Measurements from ENCODE around the gene FSTL4. TPM values are rescaled to one million over a fixed set of nuclear protein-coding genes. Genes with fewer than 3 reads are reported as not detected.

Gene FSTL4
- polyA plus RNA-seq, 1 donor (not counting 4 experiments of a cell fraction or from before 2014, with no cell fraction given) = 1.7 TPM

DNA sequence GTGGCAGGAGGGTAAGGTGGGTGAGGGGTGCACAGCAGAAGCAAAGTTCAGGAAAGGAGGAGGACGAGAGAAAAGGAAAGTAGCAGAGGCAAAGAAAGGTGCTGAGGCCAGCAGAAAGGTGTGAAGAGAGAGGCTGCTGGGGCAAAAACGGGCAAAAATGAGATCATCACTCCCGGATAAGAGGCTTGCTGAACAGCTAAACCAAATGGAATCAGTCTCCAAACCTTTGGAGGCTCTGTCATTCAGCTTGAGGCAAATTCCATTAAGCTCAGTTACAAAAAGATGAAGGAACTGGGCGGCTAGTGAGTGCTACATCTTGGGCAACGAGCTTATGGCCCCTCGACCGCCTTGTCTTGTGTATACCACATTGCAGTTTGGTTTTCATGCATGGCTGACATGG is 136.4 kb downstream of the FSTL4 start:
- TF ChIP-seq, protein P1, sequence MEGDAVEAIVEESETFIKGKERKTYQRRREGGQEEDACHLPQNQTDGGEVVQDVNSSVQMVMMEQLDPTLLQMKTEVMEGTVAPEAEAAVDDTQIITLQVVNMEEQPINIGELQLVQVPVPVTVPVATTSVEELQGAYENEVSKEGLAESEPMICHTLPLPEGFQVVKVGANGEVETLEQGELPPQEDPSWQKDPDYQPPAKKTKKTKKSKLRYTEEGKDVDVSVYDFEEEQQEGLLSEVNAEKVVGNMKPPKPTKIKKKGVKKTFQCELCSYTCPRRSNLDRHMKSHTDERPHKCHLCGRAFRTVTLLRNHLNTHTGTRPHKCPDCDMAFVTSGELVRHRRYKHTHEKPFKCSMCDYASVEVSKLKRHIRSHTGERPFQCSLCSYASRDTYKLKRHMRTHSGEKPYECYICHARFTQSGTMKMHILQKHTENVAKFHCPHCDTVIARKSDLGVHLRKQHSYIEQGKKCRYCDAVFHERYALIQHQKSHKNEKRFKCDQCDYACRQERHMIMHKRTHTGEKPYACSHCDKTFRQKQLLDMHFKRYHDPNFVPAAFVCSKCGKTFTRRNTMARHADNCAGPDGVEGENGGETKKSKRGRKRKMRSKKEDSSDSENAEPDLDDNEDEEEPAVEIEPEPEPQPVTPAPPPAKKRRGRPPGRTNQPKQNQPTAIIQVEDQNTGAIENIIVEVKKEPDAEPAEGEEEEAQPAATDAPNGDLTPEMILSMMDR (optimal IDR thresholded peaks at IDR 0.05 in 1 of 3, IDR thresholded peaks at IDR 0.05 in 1 of 3, conservative IDR thresholded peaks at IDR 0.05 in 1 of 3; ENCODE audit: extremely low read depth in 1 of 3, insufficient read depth in 2 of 3, low read length in 3 of 3) = no peak
- TF ChIP-seq EZH2 (IDR thresholded peaks at IDR 0.05; ENCODE audit: low read length) = no peak
- Histone ChIP-seq H3K4me3 (ENCODE audit: control insufficient read depth in 2 of 3, extremely low read depth in 1 of 3, insufficient read depth in 2 of 3, low read depth in 1 of 3, low read length in 3 of 3) (no peak overlapping the region), H4K20me1 (ENCODE audit: control insufficient read depth, extremely low read depth, insufficient read depth, low read length) (no peaks in the 10 kb centered on the region), H3K9me1 (ENCODE audit: control insufficient read depth, extremely low read depth, insufficient read depth, low read length) (no peaks in the 10 kb centered on the region), H3K79me2 (ENCODE audit: control insufficient read depth, insufficient read depth, low read length) (no peaks in the 10 kb centered on the region), H3K27ac (ENCODE audit: control insufficient read depth, insufficient read depth, low read length) (no peak overlapping the region), H3K36me3 (ENCODE audit: control insufficient read depth in 2 of 2, extremely low read depth in 1 of 2, insufficient read depth in 2 of 2, low read length in 2 of 2) (no peaks in the 10 kb centered on the region), H3K9ac (ENCODE audit: control insufficient read depth, extremely low read depth, insufficient read depth, low read length) (no peak overlapping the region), H3K9me3 (ENCODE audit: control insufficient read depth, low read depth, low read length) (no peaks in the 10 kb centered on the region), H3K4me1 (ENCODE audit: control insufficient read depth, extremely low read depth, insufficient read depth, low read length) (peaks cover 4% of the 10 kb centered on the region), H3K27me3 (ENCODE audit: control insufficient read depth, extremely low read depth, insufficient read depth, low read length) (peaks cover 7% of the 10 kb centered on the region), H2AFZ (ENCODE audit: control insufficient read depth, low read length) (no peak overlapping the region), H3K4me2 (ENCODE audit: control insufficient read depth, extremely low read depth, insufficient read depth, low read depth, low read length) (no peak overlapping the region)
- DNase-seq (ENCODE audit: low read depth, low spot score) (no peak), FAIRE-seq (no peak)
- dilution Hi-C loops (cut with MboI; ENCODE audit: extremely low pct_ligation_motif_present, low sequenced_read_pairs) = no loop called here

DNA sequence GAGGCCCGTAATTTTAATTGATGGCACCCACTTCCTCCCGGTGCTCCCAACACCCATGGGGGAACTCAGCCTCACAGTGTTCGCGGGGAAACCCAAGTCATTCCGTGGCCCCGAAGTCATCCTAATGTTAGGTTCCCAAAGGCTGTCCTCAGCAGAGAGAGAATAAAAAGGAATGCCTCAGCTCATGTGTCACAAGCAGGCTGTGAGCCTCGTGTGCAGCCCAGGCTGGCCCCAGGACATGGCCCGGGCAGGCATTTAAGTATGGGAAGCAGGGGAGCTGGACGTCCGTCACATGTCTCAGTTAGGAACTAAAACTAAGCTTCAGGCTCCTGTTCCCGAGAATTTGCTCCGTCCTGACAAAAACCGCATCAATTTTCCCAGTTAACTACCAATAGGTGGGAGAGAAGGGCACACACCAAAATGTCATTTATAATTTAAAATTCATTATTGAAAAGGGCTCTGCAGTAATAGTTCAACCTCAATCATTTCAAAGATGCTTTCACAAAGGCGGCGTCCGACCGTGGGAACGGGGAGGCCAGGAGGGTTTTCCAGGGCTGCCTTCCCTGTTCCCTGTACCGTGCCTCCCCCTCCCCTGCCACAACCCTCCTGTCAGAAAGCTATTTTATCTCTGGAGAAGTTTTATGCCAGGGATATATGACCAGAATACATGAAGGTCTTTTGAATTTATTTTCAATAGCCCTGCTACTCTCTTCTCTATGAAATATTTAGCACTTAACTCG is 137.3 kb downstream of the FSTL4 start:
- H3K4me2 ChIP-seq (ENCODE audit: control insufficient read depth, extremely low read depth, insufficient read depth, low read depth, low read length) = no peak overlapping the region

More for the DNA sequence above, 137.3 kb downstream of the FSTL4 start:
- peaks cover 4% of the 10 kb centered on the region for H3K4me1 ChIP-seq (ENCODE audit: control insufficient read depth, extremely low read depth, insufficient read depth, low read length)
- DNase-seq (ENCODE audit: low read depth, low spot score) = no peak
- H3K9me1 ChIP-seq (ENCODE audit: control insufficient read depth, extremely low read depth, insufficient read depth, low read length) = no peaks in the 10 kb centered on the region
- no peak for FAIRE-seq
- peaks cover 7% of the 10 kb centered on the region for H3K27me3 ChIP-seq (ENCODE audit: control insufficient read depth, extremely low read depth, insufficient read depth, low read length)
- no peak overlapping the region for H3K27ac ChIP-seq (ENCODE audit: control insufficient read depth, insufficient read depth, low read length)
- H3K9me3 ChIP-seq (ENCODE audit: control insufficient read depth, low read depth, low read length) = no peaks in the 10 kb centered on the region
- no peak overlapping the region for H2AFZ ChIP-seq (ENCODE audit: control insufficient read depth, low read length)
- no peaks in the 10 kb centered on the region for H3K36me3 ChIP-seq (ENCODE audit: control insufficient read depth in 2 of 2, extremely low read depth in 1 of 2, insufficient read depth in 2 of 2, low read length in 2 of 2)
- no peaks in the 10 kb centered on the region for H4K20me1 ChIP-seq (ENCODE audit: control insufficient read depth, extremely low read depth, insufficient read depth, low read length)
- no peak for TF ChIP-seq EZH2 (IDR thresholded peaks at IDR 0.05; ENCODE audit: low read length)
- TF ChIP-seq, protein P1 (optimal IDR thresholded peaks at IDR 0.05 in 1 of 3, IDR thresholded peaks at IDR 0.05 in 1 of 3, conservative IDR thresholded peaks at IDR 0.05 in 1 of 3; ENCODE audit: extremely low read depth in 1 of 3, insufficient read depth in 2 of 3, low read length in 3 of 3) = no peak
- dilution Hi-C loops (cut with MboI; ENCODE audit: extremely low pct_ligation_motif_present, low sequenced_read_pairs) = no loop called here
- H3K79me2 ChIP-seq (ENCODE audit: control insufficient read depth, insufficient read depth, low read length) = no peaks in the 10 kb centered on the region
- H3K4me3 ChIP-seq (ENCODE audit: control insufficient read depth in 2 of 3, extremely low read depth in 1 of 3, insufficient read depth in 2 of 3, low read depth in 1 of 3, low read length in 3 of 3) = no peak overlapping the region
- H3K9ac ChIP-seq (ENCODE audit: control insufficient read depth, extremely low read depth, insufficient read depth, low read length) = no peak overlapping the region

Data from keratinocyte (primary cell).